HG02885 (cell line): ENCODE data around the gene CD164L2.
"Not testable (repeated sequence)": the region's sequence is repeated elsewhere in the genome, so short reads cannot be mapped to it uniquely, and the experiment has no call there.

ENCODE experiments used
- ATAC-seq: cut with Tn5 transposase; IDR thresholded peaks from one replicate; pipeline ENCODE4 v1.9.1; 2021; ENCODE audit warnings: mild to moderate bottlenecking; ENCODE audit not compliant: unreplicated experiment, poor library complexity

Gene CD164L2

DNA sequence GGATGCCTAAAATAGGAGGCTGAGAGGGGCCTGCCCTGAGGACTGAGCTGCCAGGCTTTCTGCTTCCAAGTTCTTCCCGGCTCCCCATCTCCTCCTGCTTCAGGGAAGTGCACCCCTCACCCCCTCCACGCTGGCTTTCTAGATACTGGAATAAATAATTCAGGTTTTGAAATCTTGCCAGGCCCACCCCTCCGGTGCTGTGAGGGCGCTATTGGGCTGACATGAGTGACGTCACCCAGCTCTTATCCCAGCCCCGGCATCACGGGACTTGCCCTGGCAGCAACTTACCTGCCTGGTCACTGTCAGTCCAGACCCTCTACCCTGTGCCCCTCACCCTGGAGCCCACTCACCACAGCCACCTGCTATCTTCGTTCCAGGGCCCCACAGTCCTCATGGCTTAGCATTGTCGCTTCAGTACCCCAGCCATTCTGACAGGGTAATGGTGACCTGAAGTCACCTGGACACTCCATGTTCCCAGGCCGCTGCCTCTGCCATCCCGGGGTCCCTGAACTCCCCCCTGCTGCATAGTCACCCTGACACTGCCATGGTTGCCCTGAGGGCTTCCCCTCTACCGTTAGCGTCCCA is 8.5 kb upstream of the CD164L2 start:
- no peak for ATAC-seq

DNA sequence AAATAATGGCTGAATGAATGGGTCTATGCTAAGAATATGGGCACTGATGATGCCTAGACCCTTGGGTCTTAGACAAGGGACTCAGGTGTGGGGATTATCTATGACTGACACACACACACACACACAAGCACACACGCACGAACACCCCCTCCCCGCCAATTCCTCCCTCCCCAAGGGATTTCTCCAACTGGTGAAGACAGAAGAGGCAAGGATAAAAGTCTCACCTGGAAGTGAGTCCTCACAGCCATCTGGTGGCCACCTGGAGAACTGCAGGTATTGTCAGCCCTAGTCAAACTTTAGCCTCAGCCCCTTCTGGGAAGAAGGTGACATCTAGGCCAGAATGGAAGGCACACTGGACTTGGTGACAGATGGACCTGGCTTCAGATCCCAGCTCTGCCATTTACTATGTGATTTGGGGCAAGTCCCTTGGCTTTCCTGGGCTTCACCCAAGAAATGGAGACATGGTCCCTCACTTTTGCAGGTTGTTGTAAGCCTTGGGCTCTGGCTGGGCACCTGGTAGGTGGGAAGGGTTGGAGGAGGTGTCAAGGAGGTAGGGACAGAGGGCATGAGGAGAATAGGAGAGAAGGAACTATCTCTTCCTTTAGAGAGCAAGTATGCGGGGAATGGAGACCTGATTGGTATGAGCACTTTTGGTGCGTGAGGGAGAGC is 5.3 kb upstream of the CD164L2 start:
- no peak for ATAC-seq

- not testable (repeated sequence) for ATAC-seq
These were observed 1.7 kb upstream of the CD164L2 start for GRCh38 chr1:27384797-27385196.

GRCh38 chr1:27383661-27384060 is 528 bp upstream of the CD164L2 start:
- ATAC-seq: no peak

GRCh38 chr1:27381969-27382762 is 967 bp downstream of the CD164L2 start:
- ATAC-seq: no peak

GRCh38 chr1:27380766-27381733 is 2.1 kb downstream of the CD164L2 start:
- no peak for ATAC-seq

DNA sequence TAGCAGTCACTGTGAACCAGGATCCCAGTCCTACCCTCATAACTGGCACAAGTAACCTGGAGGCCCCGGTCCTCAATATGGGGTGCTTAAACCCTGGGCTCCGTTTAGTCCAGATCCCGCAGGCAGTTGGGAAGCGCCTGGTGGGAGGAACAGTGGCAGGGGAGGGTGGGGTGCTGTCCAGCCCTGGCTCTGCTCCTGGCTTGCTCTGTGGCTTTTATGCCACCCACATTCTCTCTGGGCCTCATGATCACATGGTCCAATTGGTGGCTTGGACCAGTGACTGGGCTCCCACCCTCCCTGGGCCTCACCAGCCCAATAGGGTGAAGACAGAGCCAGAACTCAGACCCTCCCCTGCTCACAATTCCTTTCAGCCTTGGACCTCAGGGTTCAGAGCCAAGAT is 2.9 kb downstream of the CD164L2 start:
- no peak for ATAC-seq

- ATAC-seq: no peak
These were observed 3.5 kb downstream of the CD164L2 start for GRCh38 chr1:27379564-27380122.

- ATAC-seq: no peak
These were observed 5.2 kb downstream of the CD164L2 start for GRCh38 chr1:27377760-27378495.

DNA sequence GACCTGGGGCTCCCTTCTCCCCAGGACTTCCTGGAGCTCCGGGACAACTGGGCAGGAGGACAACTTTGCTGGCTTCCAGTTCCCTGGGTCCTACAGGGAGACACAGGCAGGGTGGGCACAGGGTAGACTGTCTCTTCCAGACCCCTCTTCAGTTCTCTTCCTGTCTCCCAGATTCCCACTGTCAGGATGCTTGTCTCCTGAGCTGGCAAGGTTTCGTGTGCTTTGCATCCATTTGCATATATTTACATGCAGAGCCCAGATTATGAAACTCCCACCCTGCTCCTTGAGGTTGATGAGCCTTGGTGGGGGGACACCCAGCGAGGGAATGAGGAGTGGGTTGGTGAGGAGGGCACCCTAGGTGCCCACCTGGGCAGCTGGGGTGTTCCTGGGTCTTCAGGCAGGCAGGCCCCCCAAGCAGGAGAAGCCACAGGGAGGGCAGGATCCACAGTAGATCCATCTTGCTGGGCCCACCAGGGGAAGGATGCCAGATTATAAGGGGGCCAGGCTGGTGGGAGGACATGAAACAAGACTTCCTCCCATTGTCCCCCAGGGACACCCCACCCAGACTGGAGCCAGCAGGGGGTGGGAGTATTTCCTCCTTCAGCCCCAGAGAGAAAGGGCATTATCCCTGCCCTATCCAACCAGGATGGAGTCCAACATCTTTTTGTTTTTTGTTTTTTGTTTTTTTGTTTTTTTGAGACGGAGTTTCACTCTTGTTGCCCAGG is 8.6 kb downstream of the CD164L2 start, which contains the start of gene FCN3:
Gene FCN3 (minus strand): TSS at position 463 of the 725 bp plus-strand sequence. CDS start 6 bp downstream, at position 457.
- ATAC-seq: no peak

DNA sequence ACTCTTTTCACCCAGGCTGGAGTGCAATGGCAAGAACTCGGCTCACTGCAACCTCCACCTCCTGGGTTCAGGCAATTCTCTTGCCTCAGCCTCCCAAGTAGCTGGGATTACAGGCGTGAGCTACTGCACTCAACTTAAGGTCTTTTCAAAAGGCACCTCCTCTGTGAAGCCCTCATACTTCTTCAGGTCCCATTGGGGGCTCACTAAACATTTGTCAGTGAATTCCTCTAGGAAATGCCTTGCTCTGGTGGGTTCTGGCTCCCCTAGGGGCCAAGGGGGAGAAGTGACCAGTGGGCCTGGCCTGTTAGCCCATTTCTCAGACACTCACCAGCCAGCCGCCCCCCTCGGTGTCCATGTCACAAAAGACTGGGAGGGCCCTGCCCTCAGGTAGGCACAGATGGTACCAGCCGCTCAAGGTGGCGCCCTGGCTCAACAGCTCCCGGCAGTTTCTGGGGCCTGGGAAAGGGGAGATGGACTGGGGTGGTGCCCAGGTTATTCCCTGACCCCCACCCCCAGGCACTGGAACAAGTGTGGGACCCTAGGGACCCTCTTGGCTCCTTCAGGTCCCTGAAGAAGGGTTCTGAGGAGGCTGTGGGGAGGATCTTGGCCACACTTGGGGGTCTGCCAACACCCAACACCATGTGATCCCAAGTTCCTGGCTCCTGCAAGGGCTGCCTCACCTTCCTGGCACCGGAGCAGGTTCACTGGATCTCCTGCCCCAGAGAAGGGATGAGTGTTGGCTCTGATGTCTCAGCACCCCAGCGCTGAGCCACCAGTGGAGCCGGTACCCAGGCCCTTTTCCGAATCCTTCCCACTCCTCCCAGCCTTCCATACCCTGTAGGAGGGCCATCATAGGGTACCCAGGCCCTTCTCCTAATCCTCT is 10.1 kb downstream of the CD164L2 start:
- ATAC-seq: no peak

- no peak for ATAC-seq
These were observed 10.9 kb downstream of the CD164L2 start for GRCh38 chr1:27372022-27372807.

DNA sequence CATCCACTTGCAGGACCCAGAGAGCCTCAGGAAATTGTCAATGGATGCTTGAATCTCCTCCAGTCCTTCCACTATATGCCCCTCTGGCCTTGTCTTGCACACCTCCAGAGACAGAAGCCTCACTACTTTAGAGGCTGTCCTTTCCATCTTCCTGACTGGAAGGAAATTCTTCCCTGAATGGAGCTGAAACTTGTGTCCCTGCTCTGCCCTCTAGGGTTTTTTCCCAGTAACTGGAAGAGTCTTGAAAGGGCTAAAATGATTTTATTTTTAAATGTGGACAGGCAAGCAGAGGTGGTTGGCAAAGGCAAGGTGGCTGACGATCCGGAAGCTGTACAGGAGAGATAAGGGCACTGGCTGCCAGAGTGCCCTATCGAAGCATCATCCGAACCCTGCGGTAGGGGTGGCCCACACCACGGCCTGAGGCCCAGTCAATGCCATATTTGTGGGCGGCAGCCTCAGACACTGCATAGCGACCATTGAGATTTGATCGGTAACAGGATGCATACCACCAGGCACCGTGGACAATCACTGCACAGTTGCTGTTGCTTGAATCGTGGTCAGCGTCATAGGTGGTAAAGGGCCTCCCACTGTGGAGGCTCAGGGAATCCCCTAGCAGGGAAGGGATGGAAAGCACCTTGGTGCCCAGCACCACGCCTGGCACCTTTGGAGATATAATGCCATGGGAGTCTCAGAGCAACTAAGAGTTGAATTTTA is 14.1 kb downstream of the CD164L2 start:
- ATAC-seq: no peak

GRCh38 chr1:27367160-27367650 is 15.9 kb downstream of the CD164L2 start:
- no peak for ATAC-seq

DNA sequence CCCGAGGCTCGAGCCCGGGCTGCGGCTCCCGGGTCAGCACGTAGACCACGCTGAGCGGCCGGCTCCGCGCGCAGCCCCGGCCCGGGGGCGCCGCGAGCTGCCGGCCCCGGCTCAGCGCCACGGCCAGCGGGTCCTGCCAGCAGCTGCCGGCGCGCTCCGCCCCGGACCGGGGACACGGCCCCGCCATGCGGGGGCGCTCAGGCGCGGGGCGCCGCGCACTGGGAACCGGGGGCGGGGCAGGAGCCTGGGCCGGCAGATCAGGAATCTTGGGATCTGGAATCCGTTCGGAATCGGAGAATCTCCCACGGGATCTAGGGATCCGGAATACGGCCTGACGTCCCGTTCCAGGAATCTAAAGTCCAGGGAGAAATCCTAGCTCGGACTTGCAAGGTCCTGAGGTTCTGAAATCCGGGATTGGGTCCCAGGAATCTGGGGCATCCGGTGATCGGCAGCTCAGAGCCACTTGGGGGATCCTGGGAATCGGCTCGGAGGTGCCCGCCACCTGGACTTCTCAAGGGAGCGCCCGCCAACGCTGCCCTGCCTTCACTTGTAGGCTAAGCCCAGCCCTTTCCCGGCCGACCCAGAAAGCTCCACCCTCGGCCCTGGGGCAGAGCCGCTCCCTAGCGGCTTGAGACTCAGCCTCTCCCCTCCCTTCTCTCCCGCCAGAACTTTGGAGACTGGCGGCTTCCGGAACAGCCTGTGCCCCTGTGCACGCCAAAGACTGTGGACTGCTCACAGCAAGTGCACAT is 16.5 kb downstream of the CD164L2 start, which contains the start of gene MAP3K6:
Gene MAP3K6 (minus strand): TSS at position 551 of the 749 bp plus-strand sequence. CDS start 364 bp downstream, at position 187.
- peak; percentile 29 for ATAC-seq
